ENCODE data around the gene HRH1.

DNA sequence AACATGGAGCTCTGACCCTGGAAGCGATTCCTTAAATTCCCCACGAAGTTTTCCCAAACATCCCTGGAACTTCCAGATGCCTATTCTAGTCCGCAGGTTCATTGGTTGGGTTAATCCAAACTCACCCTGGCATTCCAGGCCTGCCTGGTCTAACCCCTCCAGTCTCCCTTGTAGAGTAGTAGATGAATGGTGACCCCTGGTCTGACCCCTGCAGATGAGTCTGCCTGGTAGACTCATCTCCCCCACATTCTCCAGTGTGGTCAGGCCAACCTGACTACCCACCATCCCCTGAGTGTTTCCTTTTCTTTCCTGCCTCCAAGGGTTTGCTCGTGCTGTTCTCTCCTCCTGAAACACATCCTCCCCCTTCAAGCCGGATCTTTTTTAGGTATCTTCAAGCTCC, 10.8 kb upstream of the HRH1 start:
- TF ChIP-seq POLR2A (IDR thresholded peaks at IDR 0.05) (no peak), CTCF (IDR thresholded peaks at IDR 0.05) (no peak)
